Frontal cortex (tissue), 4 donors: Measurements from ENCODE around the gene SMARCA1. TPM values are rescaled to one million over a fixed set of nuclear protein-coding genes. Genes with fewer than 3 reads are reported as not detected.

Experiments
- DNase-seq, 2 donors: peaks; one replicate each; pipeline ENCODE4 v3.0.0; 2012; ENCODE audit warnings: low spot score in 2 of 2
- FAIRE-seq: peaks from 2 replicates; lab custom pipeline; 2012; peaks lifted over from hg19 to GRCh38; lab: Jason Lieb, UNC
- small RNA-seq: library from RNA; depleted of rRNA; stranded (forward); fragments of <200 nt; gene quantifications from one replicate; pipeline ENCODE3, GENCODE V24; 2014
- total RNA-seq: library from RNA; depleted of rRNA; stranded (reverse); fragments of >200 nt; gene quantifications from one replicate; pipeline ENCODE4 v1.2.3, GENCODE V29; 2014
- donor health status: control.
- donor health status: control.
- donor health status: control.

SMARCA1 gene
- total RNA-seq, 1 donor from 2014 or later: 75.0 TPM

DNA sequence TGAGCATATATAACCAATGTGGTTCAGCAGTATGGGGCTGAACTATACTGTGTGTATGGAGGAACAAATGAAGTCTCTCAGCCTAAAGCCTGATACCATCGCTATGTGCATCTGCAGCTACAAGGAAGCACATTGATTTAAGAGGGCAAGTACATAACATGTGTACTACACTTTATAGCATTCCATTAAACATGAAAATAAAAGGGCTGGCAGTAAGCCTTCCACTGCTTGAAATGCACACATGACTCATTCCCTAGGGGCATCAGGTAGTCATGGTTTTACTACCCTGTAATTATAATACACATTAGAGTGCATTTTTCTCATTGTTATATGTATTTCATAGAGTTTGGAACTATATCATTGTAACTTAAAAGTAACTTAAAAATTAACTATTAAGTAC is 51.2 kb downstream of the SMARCA1 start:
- FAIRE-seq (no peak), DNase-seq (no peak)

DNA sequence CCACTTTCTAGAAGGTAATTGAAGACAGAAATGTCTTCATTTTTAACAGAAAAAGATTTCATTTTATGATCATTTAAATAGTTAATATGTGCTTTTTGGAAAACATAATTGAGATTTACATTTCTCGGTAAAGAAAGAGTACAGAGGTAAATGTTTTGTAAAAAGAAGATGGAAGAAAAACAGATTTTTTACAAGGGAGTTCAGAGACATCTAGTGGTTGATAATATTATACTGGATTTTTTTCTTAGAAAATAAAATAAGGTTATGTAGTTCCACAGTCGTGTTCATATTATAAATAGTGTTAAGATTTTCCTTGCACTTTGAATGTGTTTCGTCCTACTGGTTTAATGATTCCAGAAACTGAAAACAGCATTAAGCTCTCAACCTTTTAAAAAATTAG is 60.6 kb downstream of the SMARCA1 start:
- no peak for DNase-seq
- peak; percentile 98 for FAIRE-seq

DNA sequence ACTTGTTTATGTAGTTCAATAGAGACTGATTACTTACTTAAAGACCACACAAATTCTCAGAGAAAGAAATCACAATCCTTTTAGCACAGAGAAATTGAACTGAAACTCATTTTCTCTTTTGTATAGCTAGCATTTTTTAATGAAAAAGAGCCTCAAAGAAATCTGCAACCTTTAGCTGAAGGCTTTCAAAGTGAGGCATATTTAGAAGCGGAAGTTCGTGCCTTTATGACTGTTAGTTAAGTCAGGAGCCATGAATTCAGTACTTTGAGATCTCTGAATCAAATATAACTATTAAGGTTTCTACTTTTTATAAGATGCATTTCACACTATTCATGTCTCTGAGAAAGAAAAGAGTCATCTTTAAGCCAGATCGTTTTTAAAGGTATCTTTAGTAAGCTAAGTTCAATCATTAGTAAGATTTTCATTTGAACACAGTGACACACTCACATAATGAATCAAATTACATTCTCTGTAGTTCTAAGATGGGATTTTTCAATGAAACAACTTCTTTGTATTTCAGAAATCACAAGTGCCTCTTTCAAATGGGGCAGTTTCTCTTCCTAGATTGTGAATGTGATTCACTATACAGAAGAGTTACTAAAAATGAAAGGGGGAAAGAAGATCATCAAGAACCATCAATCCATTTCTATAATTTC is 61.4 kb downstream of the SMARCA1 start:
- FAIRE-seq: no peak
- DNase-seq: no peak

DNA sequence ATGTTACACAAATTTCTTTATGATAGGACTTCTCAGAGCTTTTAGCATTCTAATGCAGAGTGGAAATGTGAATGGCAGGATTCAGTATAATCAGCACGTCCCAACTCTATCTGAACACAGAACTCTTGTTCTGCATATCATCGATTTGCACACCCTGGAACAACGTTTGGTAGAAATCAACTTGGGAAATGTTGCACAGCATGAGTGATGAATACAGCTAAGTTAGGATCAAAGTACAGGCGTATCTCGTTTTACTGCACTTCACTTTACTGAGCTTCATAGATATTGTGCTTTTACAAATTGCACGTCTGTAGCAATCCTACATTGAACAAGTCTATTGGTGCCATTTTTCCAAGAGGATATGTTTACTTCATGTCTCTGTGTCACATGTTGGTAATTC is 70.8 kb downstream of the SMARCA1 start:
- FAIRE-seq (no peak), DNase-seq (no peak)

DNA sequence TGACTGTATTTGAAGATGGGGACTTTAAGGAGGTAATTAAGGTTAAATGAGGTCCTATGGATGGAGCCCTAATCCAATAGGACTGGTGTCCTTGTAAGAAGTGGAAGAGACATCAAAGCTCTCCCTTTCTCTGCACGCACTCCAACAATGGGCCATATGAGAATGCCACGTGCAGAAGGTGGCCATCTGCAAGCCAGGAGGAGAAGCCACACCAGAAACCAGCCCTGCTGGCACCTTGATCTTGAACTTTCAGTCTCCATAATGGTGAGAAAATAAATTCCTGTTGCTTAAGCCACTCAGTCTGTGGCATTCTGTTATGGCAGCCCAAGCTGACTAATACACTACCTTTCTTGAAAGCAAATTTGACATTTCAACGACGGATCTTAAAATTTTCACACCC is 73.2 kb downstream of the SMARCA1 start:
- no peak for DNase-seq
- FAIRE-seq: no peak

DNA sequence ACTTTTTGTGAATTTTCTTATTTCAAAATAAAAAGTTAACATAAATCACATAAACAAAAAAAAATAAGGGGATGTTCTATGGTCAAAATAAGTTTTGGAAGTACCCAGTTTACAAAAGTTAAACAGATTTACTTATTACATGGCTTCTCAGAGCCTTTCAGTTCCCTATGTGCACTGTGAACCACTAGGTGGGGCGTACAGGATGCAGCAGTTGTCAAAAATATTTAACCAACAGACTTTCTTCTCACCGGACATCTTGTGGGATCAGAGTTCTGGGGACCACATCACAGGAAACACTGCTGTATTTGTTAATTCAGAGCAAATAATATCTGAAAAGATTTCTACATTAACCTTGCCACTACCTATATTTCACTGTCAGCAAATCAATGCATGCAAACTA is 74.1 kb downstream of the SMARCA1 start:
- FAIRE-seq: no peak
- no peak for DNase-seq

DNA sequence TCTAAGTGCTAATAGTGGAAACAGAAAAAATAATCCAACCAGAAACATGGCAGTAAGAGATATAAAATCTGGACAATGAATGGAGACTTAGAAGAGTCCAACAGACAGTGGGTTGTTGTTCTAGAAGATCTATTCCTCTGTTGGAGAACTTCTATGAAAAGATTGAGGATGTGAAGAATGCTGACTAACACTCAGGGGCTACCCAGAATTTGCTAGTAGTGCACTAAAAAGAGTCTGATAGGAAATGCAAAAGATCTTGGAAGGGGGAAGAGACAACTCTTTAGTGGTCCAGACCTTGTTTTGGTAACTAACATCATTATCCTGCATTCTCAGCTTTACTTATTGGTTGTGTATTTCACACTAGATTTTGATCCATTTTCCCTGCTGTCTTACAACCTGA is 77.9 kb downstream of the SMARCA1 start:
- FAIRE-seq (no peak), DNase-seq (no peak)

DNA sequence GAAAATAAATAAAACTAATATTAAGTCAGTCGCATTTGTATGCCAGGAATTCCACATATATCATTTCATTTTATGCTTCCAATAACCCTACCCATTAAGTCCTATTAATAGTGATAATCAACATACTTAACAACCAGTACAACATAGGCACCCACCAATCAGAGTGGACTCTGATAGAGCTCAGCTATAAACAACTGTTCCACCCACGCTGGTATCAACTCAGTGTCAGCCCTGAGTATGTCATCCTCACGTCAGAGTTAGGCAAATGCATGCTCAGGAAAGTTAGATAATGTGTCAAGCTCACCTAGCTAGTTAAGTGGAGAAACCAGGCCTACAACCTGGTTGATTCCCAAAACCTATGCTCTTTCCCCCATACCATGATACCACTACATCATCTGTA is 89.3 kb downstream of the SMARCA1 start:
- FAIRE-seq: no peak
- DNase-seq: no peak

DNA sequence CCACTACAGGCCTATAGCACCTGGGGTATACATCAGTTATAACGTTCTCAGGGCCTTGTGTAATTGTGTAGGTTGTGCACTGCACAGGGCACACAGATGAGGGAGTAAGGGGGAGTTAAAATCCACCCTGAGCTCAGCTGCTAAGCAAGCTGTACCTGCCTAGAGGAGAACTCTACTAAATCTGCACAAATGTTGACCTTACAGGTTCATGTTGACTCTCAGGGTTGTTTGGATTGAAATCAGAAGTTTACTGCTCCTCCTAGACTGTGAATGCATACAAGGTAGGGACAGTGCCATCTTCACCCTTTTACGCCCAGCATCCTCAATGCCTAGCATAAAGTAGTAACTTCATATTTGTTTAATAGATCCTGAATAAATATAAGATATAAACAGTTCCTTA is 89.8 kb downstream of the SMARCA1 start:
- DNase-seq: no peak
- no peak for FAIRE-seq

DNA sequence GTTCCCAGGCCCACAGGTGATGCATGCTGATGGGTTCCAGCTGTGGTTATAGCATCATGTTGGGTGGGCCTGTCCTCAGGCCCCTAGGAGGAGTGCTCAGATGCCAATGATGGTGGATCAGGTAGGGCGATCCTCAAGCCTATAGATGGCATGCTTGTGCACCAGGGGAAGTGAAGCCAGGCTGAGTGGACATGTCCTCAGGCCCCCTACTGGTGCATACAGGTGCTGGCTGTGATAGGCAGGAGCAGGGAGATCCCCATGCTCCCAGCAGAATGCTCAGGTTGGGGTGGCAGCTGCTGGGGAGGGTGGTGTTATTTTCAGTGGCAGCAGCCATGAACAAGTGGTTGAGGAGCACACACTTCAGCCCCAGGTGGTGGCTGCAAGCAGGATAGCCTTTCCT is 96.0 kb downstream of the SMARCA1 start:
- FAIRE-seq: no peak
- no peak for DNase-seq

DNA sequence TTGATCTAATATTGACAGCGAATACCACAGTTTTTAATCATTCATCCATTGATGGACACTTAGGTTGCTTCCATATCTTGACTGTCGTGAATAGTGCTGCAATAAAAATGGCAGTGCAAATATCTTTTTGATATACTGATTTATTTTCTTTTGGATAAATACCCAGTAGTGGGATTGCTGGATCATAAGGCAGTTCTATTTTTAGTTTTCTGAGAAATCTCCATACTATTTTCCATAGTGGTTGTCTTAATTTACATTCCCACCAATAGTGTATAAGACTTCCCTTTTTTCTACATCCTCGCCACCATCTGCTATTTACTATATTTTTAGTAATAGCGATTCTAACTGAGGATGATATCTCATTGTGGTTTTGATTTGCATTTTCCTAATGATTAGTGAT is 100.1 kb downstream of the SMARCA1 start:
- no peak for FAIRE-seq

DNA sequence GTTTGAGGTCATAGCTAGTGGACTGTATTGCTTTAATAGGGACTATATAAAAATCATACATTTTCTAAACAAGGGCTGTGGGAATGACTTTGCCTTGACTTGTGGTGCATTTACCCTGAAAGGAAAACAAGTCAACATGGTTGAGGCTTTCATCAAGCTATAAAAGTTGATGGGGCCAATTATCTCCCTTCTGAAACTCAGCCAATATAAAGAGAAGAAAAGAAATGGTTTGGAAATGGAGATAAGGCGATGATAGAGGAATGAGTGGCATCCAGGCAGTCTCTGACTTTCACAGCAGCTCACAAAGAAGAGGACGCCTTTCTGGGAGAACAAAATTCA is 118.7 kb downstream of the SMARCA1 start:
- no peak for DNase-seq
- FAIRE-seq: no peak

More for the DNA sequence above, 100.1 kb downstream of the SMARCA1 start:
- DNase-seq: no peak

DNA sequence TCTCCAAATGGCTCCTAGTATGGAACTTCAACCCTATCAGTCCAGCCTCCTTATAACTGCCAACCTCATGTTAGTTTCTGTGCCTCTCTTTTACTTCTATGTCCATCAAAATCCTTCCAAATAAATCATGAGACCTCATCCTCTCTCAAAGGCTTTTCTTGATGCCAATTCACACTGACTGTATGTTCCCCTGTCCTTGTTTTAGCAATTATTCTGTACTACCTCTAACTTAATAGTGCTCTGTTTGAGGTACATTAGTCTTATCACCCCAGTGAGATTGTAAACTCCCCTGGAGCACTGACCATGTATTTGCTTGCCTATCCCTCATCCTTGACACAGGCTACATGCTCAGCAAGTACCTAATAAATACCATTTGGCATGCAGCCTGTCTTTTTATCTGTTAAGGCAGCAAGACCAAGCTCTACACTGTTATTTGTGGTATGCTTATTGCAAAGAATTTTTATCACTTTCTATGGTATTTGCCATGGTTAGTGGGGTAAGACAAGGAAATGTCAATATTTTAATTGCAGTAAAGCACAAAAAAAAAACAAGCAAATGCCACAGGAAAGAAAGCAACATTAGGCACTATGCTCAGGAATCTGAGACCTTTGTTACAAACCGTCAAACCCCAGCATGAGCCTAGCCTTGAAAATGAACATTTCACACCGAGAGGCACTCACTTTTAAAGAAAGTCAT is 119.2 kb downstream of the SMARCA1 start:
- FAIRE-seq: no peak
- no peak for DNase-seq

Small RNA genes lying within 50 kb of the gene (small RNA-seq; reads per million reads assigned to genes)
- gene RF01169 (not detected), gene RNA5SP513 (0.10 reads per million), gene RPS26P56 (not detected)

Other genes with a start within 250 kb of the SMARCA1 start
- 38.7 TPM for gene OCRL, start 16.8 kb upstream of the SMARCA1 start, total RNA-seq
- gene APLN, start 131.5 kb upstream of the SMARCA1 start, total RNA-seq: 2.4 TPM
- gene XPNPEP2, start 215.5 kb upstream of the SMARCA1 start, total RNA-seq: under 0.01 TPM